Measurements from ENCODE around the gene CLPX.

DNA sequence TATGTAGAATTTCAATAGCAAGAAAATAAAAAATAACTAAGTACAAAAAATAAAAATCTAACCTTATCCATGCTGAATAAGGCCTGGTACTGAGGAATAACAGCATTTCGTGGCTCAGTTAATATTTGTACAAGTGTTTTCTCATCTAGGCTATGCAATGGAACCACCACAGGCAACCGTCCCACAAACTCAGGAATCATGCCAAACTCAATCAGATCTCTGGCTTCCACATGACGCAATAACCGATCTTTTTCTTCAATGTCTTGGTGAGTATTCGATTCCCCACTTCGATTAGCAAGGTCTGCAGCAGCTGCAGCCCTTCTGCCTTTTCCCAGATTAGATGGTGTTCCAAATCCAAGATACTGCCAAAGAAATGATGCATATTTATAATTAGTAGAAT, 30.4 kb downstream of the CLPX start:
- TF ChIP-seq POLR2AphosphoS5 (IDR thresholded peaks at IDR 0.05; ENCODE audit: borderline replicate concordance, low read depth, low read length), result no peak
- TF ChIP-seq EZH2 (IDR thresholded peaks at IDR 0.05), result no peak

All from SK-N-MC (cell line).